SK-N-SH treated with all-trans-retinoic acid at 6 μM for 48 hours (cell line): ENCODE measurements around the gene PKM.
"Not testable (repeated sequence)": the region's sequence is repeated elsewhere in the genome, so short reads cannot be mapped to it uniquely, and the experiment has no call there.

ENCODE experiments used
- ATAC-seq: fragments of 200-7000 bp; cut with Tn5 transposase; 3 replicates; pipeline ENCODE4 v1.9.1; 2020; ENCODE audit warnings: mild to moderate bottlenecking, moderate library complexity
- ARNTL ChIP-seq: fragments of 450-650 bp; formaldehyde crosslinking; IDR thresholded peaks from 2 replicates; pipeline ENCODE4 v1.5.0; 2020; ENCODE audit warnings: low read depth, mild to moderate bottlenecking, moderate library complexity, borderline replicate concordance
- CSDC2 ChIP-seq: fragments of 250-450 bp; sonication (Bioruptor Pico); IDR thresholded peaks from 2 replicates; pipeline ENCODE4 v1.5.0; 2020; ENCODE audit warnings: mild to moderate bottlenecking, moderate library complexity
- ESRRG ChIP-seq: fragments of 250-450 bp; sonication (Bioruptor Pico); IDR thresholded peaks from 2 replicates; pipeline ENCODE4 v1.6.1; 2021; ENCODE audit warnings: mild to moderate bottlenecking
- GLIS3 ChIP-seq: fragments of 250-450 bp; sonication (Bioruptor Pico); IDR thresholded peaks from 2 replicates; pipeline ENCODE4 v1.5.0; 2020; ENCODE audit warnings: mild to moderate bottlenecking, moderate library complexity
- ISL1 ChIP-seq: fragments of 250-450 bp; sonication (Bioruptor Pico); IDR thresholded peaks from 2 replicates; pipeline ENCODE4 v2.1.2; 2022; ENCODE audit warnings: mild to moderate bottlenecking, moderate library complexity
- OSR1 ChIP-seq: fragments of 250-450 bp; sonication (Bioruptor Pico); IDR thresholded peaks from 2 replicates; pipeline ENCODE4 v1.8.0; 2022; ENCODE audit warnings: moderate library complexity, mild to moderate bottlenecking, inconsistent platforms
- PPARA ChIP-seq: fragments of 250-450 bp; sonication (Bioruptor Pico); IDR thresholded peaks from 2 replicates; pipeline ENCODE4 v1.5.0; 2020; ENCODE audit warnings: mild to moderate bottlenecking, borderline replicate concordance
- RARB ChIP-seq: fragments of 250-450 bp; sonication (Bioruptor Pico); IDR thresholded peaks from 2 replicates; pipeline ENCODE4 v1.8.0; 2021; ENCODE audit warnings: mild to moderate bottlenecking, moderate library complexity
- SNAI2 ChIP-seq: fragments of 250-450 bp; sonication (Bioruptor Pico); IDR thresholded peaks from 2 replicates; pipeline ENCODE4 v1.5.0; 2020; ENCODE audit warnings: mild to moderate bottlenecking, moderate library complexity
- TCF4 ChIP-seq: fragments of 250-450 bp; sonication (Bioruptor Pico); IDR thresholded peaks from 2 replicates; pipeline ENCODE4 v1.8.0; 2021; ENCODE audit warnings: mild to moderate bottlenecking, moderate library complexity, borderline replicate concordance
- TOX ChIP-seq: fragments of 250-450 bp; sonication (Bioruptor Pico); IDR thresholded peaks from 2 replicates; pipeline ENCODE4 v1.8.0; 2021; ENCODE audit warnings: mild to moderate bottlenecking, moderate library complexity, borderline replicate concordance
- ZC3H10 ChIP-seq: fragments of 250-450 bp; sonication (Bioruptor Pico); IDR thresholded peaks from 2 replicates; pipeline ENCODE4 v1.5.1; 2021; ENCODE audit warnings: mild to moderate bottlenecking, moderate library complexity
- ZFP3 ChIP-seq: fragments of 250-450 bp; sonication (Bioruptor Pico); IDR thresholded peaks from 2 replicates; pipeline ENCODE4 v1.5.0; 2020; ENCODE audit warnings: mild to moderate bottlenecking, moderate library complexity
- ZFP30 ChIP-seq: fragments of 450-650 bp; formaldehyde crosslinking; IDR thresholded peaks from 2 replicates; pipeline ENCODE4 v1.5.0; 2022; ENCODE audit warnings: mild to moderate bottlenecking, moderate library complexity
- ZNF565 ChIP-seq: fragments of 450-650 bp; formaldehyde crosslinking; conservative IDR thresholded peaks from 2 replicates; pipeline ENCODE4 v1.5.0; 2020; ENCODE audit warnings: low read depth, mild to moderate bottlenecking, moderate library complexity
- ZNF70 ChIP-seq: fragments of 450-650 bp; formaldehyde crosslinking; IDR thresholded peaks from 2 replicates; pipeline ENCODE4 v1.5.0; 2020; ENCODE audit warnings: mild to moderate bottlenecking, moderate library complexity
- ZNF8 ChIP-seq: fragments of 450-650 bp; formaldehyde crosslinking; IDR thresholded peaks from 2 replicates; pipeline ENCODE4 v1.5.0; 2020; ENCODE audit warnings: mild to moderate bottlenecking, moderate library complexity
- TF ChIP-seq, protein P1 (sequence below): fragments of 250-450 bp; sonication (Bioruptor Pico); IDR thresholded peaks from 2 replicates; pipeline ENCODE4 v1.8.0; 2020; ENCODE audit warnings: mild to moderate bottlenecking, moderate library complexity, borderline replicate concordance
- TF ChIP-seq, protein P2 (sequence below): fragments of 250-450 bp; sonication (Bioruptor Pico); IDR thresholded peaks from 2 replicates; pipeline ENCODE4 v1.5.1; 2021; ENCODE audit warnings: mild to moderate bottlenecking, moderate library complexity
- TF ChIP-seq, protein P3 (sequence below): fragments of 250-450 bp; sonication (Bioruptor Pico); IDR thresholded peaks from 2 replicates; pipeline ENCODE4 v1.8.0; 2021; ENCODE audit warnings: low read depth, mild to moderate bottlenecking, moderate library complexity, borderline replicate concordance
- TF ChIP-seq, protein P4 (sequence below): fragments of 250-450 bp; sonication (Bioruptor Pico); IDR thresholded peaks from 2 replicates; pipeline ENCODE4 v1.5.1; 2020; ENCODE audit warnings: low read depth, mild to moderate bottlenecking, moderate library complexity
- TF ChIP-seq, protein P5 (sequence below): fragments of 250-450 bp; sonication (Bioruptor Pico); IDR thresholded peaks from 2 replicates; pipeline ENCODE4 v1.5.0; 2020; ENCODE audit warnings: mild to moderate bottlenecking, moderate library complexity

PKM gene

DNA sequence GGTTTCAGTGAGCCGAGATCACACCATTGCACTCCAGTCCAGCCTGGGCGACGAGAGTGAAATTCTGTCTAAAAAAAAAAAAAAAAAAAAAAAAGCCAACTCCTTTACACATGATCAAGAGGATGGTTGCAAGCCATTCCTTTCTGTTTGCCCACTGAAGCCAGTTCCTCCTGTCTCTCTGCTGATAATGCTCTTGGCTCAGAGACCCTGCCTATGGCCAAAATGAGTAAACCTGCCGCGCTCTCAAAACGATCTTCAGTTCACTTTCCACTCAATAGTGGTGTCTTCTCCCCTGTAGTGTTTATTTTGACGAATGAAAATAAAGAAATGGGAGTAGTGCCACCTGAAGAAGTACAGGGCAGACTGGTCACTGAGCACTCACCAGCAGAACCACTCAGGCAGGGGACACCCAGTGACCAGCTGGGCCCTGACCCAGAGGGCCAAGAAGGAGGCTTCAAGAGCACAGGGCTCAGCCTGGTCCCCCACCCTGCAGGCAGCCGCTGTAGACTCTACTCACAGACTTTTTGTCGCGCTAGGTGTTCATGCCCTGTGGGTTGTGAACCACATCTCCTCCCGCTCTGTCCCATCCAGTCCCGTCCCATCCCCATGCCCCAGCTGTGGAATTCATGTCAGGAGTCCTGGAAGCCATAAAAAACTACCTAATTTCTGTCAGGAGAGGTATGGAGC lies 57.0 kb downstream of the PKM start (continued):
- TF ChIP-seq ZFP30 (CRISPR knock-in tag): no peak
- TF ChIP-seq ARNTL: no peak
- no peak for TF ChIP-seq CSDC2 (CRISPR knock-in tag)
- TF ChIP-seq ESRRG: no peak

DNA sequence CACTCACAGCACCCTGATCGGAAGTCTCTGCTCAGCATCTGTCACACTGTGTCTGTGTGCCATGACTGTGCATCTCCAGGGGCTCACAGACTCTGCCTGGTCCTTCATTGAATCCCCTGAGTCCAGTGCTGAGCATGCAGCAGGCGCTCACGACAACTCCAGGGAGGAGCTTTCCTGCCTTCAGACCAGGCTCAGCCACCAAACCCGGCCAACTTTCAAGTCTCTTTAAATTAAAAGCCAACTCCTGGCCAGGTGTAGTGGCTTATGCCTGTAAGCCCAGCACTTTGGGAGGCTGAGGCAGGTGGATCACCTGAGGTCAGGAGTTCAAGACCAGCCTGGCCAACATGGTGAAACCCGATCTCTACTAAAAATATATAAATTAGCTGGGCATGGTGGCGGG lies 57.6 kb downstream of the PKM start:
- ATAC-seq: no peak
- no peak for TF ChIP-seq PPARA
- TF ChIP-seq ARNTL: no peak
- TF ChIP-seq TCF4 (CRISPR knock-in tag): no peak
- no peak for TF ChIP-seq ZNF565 (CRISPR knock-in tag)
- TF ChIP-seq, protein P1, sequence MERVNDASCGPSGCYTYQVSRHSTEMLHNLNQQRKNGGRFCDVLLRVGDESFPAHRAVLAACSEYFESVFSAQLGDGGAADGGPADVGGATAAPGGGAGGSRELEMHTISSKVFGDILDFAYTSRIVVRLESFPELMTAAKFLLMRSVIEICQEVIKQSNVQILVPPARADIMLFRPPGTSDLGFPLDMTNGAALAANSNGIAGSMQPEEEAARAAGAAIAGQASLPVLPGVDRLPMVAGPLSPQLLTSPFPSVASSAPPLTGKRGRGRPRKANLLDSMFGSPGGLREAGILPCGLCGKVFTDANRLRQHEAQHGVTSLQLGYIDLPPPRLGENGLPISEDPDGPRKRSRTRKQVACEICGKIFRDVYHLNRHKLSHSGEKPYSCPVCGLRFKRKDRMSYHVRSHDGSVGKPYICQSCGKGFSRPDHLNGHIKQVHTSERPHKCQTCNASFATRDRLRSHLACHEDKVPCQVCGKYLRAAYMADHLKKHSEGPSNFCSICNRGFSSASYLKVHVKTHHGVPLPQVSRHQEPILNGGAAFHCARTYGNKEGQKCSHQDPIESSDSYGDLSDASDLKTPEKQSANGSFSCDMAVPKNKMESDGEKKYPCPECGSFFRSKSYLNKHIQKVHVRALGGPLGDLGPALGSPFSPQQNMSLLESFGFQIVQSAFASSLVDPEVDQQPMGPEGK (CRISPR knock-in tag): no peak
- TF ChIP-seq, protein P2, sequence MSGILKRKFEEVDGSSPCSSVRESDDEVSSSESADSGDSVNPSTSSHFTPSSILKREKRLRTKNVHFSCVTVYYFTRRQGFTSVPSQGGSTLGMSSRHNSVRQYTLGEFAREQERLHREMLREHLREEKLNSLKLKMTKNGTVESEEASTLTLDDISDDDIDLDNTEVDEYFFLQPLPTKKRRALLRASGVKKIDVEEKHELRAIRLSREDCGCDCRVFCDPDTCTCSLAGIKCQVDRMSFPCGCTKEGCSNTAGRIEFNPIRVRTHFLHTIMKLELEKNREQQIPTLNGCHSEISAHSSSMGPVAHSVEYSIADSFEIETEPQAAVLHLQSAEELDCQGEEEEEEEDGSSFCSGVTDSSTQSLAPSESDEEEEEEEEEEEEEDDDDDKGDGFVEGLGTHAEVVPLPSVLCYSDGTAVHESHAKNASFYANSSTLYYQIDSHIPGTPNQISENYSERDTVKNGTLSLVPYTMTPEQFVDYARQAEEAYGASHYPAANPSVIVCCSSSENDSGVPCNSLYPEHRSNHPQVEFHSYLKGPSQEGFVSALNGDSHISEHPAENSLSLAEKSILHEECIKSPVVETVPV (CRISPR knock-in tag): no peak
- TF ChIP-seq, protein P3, sequence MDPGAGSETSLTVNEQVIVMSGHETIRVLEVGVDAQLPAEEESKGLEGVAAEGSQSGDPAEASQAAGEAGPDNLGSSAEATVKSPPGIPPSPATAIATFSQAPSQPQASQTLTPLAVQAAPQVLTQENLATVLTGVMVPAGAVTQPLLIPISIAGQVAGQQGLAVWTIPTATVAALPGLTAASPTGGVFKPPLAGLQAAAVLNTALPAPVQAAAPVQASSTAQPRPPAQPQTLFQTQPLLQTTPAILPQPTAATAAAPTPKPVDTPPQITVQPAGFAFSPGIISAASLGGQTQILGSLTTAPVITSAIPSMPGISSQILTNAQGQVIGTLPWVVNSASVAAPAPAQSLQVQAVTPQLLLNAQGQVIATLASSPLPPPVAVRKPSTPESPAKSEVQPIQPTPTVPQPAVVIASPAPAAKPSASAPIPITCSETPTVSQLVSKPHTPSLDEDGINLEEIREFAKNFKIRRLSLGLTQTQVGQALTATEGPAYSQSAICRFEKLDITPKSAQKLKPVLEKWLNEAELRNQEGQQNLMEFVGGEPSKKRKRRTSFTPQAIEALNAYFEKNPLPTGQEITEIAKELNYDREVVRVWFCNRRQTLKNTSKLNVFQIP: no peak

DNA sequence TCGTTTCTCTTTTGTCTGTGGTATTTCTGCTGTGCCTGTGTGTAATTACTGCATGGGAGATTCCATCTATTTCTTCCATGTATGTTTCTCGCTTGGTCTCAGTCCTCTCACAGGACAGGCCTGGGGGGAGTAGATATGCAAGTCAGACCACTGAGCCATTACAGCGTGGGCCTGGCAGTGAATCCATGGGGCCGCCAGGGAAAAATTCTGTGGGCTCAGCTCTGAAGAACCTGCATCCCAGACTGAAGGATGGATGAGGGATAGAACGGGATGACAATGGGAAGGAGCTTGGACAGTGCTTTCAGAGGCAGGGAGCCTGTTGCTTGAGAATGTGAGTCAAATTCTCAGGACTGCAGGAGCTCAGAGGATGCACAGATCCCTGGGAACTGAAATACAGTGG lies 58.2 kb downstream of the PKM start:
- no peak for ATAC-seq
- no peak for TF ChIP-seq PPARA
- TF ChIP-seq ZC3H10 (CRISPR knock-in tag): no peak
- TF ChIP-seq CSDC2 (CRISPR knock-in tag): no peak
- TF ChIP-seq ARNTL: no peak
- TF ChIP-seq RARB (CRISPR knock-in tag): no peak
- TF ChIP-seq SNAI2 (CRISPR knock-in tag): no peak
- no peak for TF ChIP-seq ISL1 (CRISPR knock-in tag)
- TF ChIP-seq ZNF70 (CRISPR knock-in tag): no peak
- TF ChIP-seq ZFP30 (CRISPR knock-in tag): no peak
- TF ChIP-seq, protein P2 (CRISPR knock-in tag): no peak
- TF ChIP-seq OSR1: no peak
- TF ChIP-seq ZFP3 (CRISPR knock-in tag): no peak
- TF ChIP-seq TOX (CRISPR knock-in tag): no peak
- TF ChIP-seq ZNF8: no peak
- TF ChIP-seq ZNF565 (CRISPR knock-in tag): no peak
- TF ChIP-seq, protein P1 (CRISPR knock-in tag): no peak
- TF ChIP-seq, protein P4, sequence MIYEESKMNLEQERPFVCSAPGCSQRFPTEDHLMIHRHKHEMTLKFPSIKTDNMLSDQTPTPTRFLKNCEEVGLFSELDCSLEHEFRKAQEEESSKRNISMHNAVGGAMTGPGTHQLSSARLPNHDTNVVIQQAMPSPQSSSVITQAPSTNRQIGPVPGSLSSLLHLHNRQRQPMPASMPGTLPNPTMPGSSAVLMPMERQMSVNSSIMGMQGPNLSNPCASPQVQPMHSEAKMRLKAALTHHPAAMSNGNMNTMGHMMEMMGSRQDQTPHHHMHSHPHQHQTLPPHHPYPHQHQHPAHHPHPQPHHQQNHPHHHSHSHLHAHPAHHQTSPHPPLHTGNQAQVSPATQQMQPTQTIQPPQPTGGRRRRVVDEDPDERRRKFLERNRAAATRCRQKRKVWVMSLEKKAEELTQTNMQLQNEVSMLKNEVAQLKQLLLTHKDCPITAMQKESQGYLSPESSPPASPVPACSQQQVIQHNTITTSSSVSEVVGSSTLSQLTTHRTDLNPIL (CRISPR knock-in tag): no peak
- no peak for TF ChIP-seq GLIS3 (CRISPR knock-in tag)
- TF ChIP-seq, protein P5, sequence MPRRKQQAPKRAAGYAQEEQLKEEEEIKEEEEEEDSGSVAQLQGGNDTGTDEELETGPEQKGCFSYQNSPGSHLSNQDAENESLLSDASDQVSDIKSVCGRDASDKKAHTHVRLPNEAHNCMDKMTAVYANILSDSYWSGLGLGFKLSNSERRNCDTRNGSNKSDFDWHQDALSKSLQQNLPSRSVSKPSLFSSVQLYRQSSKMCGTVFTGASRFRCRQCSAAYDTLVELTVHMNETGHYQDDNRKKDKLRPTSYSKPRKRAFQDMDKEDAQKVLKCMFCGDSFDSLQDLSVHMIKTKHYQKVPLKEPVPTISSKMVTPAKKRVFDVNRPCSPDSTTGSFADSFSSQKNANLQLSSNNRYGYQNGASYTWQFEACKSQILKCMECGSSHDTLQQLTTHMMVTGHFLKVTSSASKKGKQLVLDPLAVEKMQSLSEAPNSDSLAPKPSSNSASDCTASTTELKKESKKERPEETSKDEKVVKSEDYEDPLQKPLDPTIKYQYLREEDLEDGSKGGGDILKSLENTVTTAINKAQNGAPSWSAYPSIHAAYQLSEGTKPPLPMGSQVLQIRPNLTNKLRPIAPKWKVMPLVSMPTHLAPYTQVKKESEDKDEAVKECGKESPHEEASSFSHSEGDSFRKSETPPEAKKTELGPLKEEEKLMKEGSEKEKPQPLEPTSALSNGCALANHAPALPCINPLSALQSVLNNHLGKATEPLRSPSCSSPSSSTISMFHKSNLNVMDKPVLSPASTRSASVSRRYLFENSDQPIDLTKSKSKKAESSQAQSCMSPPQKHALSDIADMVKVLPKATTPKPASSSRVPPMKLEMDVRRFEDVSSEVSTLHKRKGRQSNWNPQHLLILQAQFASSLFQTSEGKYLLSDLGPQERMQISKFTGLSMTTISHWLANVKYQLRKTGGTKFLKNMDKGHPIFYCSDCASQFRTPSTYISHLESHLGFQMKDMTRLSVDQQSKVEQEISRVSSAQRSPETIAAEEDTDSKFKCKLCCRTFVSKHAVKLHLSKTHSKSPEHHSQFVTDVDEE (CRISPR knock-in tag): no peak
- TF ChIP-seq TCF4 (CRISPR knock-in tag): no peak

DNA sequence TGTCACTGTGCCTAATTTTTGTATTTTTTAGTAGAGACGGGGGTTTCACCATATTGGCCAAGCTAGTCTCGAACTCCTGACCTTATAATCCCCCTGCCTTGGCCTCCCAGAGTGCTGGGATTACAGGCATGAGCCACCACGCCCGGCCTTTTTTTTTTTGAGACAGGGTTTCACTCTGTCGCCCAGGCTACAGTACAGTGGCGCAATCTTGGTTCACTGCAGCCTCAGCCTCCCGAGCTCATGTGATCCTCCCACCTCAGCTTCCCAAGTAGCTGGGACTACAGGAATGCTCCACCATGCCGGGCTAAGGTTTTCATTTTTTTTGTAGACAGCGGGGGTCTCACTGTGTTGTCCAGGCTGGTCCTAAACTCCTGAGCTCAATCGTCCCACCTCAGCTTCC lies 59.0 kb downstream of the PKM start:
- ATAC-seq: not testable (repeated sequence)
